Spleen (tissue), 7 donors: ENCODE measurements around the gene NRXN3.

Experiments used
- POLR2A ChIP-seq, 3 donors: fragments of 450-650 bp; IDR thresholded peaks; one replicate each; pipeline ENCODE4 v1.5.1; 2017; ENCODE audit warnings: antibody characterized with exemption in 3 of 3, mild to moderate bottlenecking in 1 of 3
- TF ChIP-seq, protein P1 (sequence below), 11 experiments: fragments of 200-600 bp in 7 of 11; fragments of 450-650 bp in 4 of 11; sonication (generic) in 4 of 11; IDR thresholded peaks in 8 of 11; conservative IDR thresholded peaks in 3 of 11; 1 replicate in 7 of 11; 2 replicates in 4 of 11; pipeline versions ENCODE4 v1.4.0 to v1.8.0; 2016 to 2021; ENCODE audit warnings: antibody characterized with exemption in 11 of 11, inconsistent platforms in 4 of 11, mild to moderate bottlenecking in 1 of 11
- donor health status: DM: no; HTN: no; CAD: no; lungs with moderate emphysema.
- donor health status: DM: no; HTN: no; CAD: no.
- donor health status: DM: no; HTN: no; CAD: no.

GRCh38 chr14:79562185-79562584 lies 1392.0 kb downstream of the NRXN3 start:
- TF ChIP-seq, protein P1, sequence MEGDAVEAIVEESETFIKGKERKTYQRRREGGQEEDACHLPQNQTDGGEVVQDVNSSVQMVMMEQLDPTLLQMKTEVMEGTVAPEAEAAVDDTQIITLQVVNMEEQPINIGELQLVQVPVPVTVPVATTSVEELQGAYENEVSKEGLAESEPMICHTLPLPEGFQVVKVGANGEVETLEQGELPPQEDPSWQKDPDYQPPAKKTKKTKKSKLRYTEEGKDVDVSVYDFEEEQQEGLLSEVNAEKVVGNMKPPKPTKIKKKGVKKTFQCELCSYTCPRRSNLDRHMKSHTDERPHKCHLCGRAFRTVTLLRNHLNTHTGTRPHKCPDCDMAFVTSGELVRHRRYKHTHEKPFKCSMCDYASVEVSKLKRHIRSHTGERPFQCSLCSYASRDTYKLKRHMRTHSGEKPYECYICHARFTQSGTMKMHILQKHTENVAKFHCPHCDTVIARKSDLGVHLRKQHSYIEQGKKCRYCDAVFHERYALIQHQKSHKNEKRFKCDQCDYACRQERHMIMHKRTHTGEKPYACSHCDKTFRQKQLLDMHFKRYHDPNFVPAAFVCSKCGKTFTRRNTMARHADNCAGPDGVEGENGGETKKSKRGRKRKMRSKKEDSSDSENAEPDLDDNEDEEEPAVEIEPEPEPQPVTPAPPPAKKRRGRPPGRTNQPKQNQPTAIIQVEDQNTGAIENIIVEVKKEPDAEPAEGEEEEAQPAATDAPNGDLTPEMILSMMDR (IDR thresholded peaks at IDR 0.05 in 8 of 11, conservative IDR thresholded peaks at IDR 0.05 in 3 of 11): no peak
- TF ChIP-seq POLR2A (IDR thresholded peaks at IDR 0.05): no peak
